H1 (cell line): ENCODE data around the gene RHCG. TPM values are rescaled to one million over a fixed set of nuclear protein-coding genes. Genes with fewer than 3 reads are reported as not detected.

Experiments used
- CTCF ChIA-PET: fragments of 300-600 bp; sonication (Branson Sonifier 250); formaldehyde crosslinking; loops from one replicate; lab custom pipeline; 2021; ENCODE audit not compliant: partially characterized antibody; lab: Charles Lee
- POLR2A ChIA-PET: fragments of 300-600 bp; sonication (Branson Sonifier 250); formaldehyde crosslinking; loops from one replicate; lab custom pipeline; 2021; ENCODE audit warnings: inconsistent platforms; ENCODE audit not compliant: partially characterized antibody; lab: Charles Lee
- DNase-seq, 2 experiments: peaks; one replicate each; pipeline versions ENCODE4 v3.0.0 to v3.0.0-alpha.2; 2010 to 2022; ENCODE audit warnings: low spot score in 2 of 2, low read depth in 1 of 2, mixed read lengths in 1 of 2
- FAIRE-seq: peaks from 2 replicates; lab custom pipeline; 2011; peaks lifted over from hg19 to GRCh38; lab: Jason Lieb, UNC
- H2AFZ ChIP-seq: 2 replicates; pipeline ENCODE4 v1.8.1; 2012; ENCODE audit warnings: low read length, inconsistent platforms
- H2AK5ac ChIP-seq: 2 replicates; pipeline ENCODE4 v1.6.1; 2013; ENCODE audit warnings: low read depth, low read length
- H2BK120ac ChIP-seq: replicated peaks from 2 replicates; pipeline ENCODE3; 2013; ENCODE audit warnings: low read depth, low read length, inconsistent platforms
- H2BK12ac ChIP-seq: 2 replicates; pipeline ENCODE4 v1.6.1; 2013; ENCODE audit warnings: low read depth, low read length
- H2BK15ac ChIP-seq: 2 replicates; pipeline ENCODE4 v1.6.1; 2013; ENCODE audit warnings: low read length
- H2BK20ac ChIP-seq: 2 replicates; pipeline ENCODE4 v1.6.1; 2013; ENCODE audit warnings: low read length
- H2BK5ac ChIP-seq: 2 replicates; pipeline ENCODE4 v1.6.1; 2013; ENCODE audit warnings: low read depth, low read length
- H3K14ac ChIP-seq: 2 replicates; pipeline ENCODE4 v1.6.1; 2013; ENCODE audit warnings: inconsistent platforms; ENCODE audit not compliant: insufficient read length
- H3K18ac ChIP-seq: 2 replicates; pipeline ENCODE4 v1.6.1; 2013; ENCODE audit warnings: low read length; ENCODE audit errors: extremely low read depth
- H3K23ac ChIP-seq: 2 replicates; pipeline ENCODE4 v1.6.1; 2013; ENCODE audit warnings: inconsistent platforms; ENCODE audit not compliant: insufficient read length
- H3K23me2 ChIP-seq: 2 replicates; pipeline ENCODE4 v1.6.1; 2013; ENCODE audit warnings: low read depth, low read length
- H3K27ac ChIP-seq: 2 replicates; pipeline ENCODE4 v1.6.1; 2011; ENCODE audit warnings: low read depth, low read length, inconsistent platforms
- H3K27me3 ChIP-seq, 4 experiments: replicated peaks in 1 of 4; 1 replicate in 1 of 4; 2 replicates in 3 of 4; pipeline versions ENCODE4 v1.6.1 to v1.8.1; 2011 to 2013; ENCODE audit warnings: low read length in 3 of 4, mild to moderate bottlenecking in 3 of 4, inconsistent platforms in 2 of 4, mixed read lengths in 2 of 4, moderate library complexity in 1 of 4; ENCODE audit not compliant: control insufficient read depth in 3 of 4, insufficient read depth in 3 of 4; ENCODE audit errors: extremely low read depth in 1 of 4
- H3K36me3 ChIP-seq, 4 experiments: 2 replicates each; pipeline versions ENCODE4 v1.6.1 to v1.8.1; 2011 to 2013; ENCODE audit warnings: mild to moderate bottlenecking in 4 of 4, low read length in 3 of 4, moderate library complexity in 2 of 4, control low read depth in 1 of 4, inconsistent platforms in 1 of 4; ENCODE audit not compliant: insufficient read depth in 4 of 4, control insufficient read depth in 2 of 4
- H3K4ac ChIP-seq: replicated peaks from 2 replicates; pipeline ENCODE3; 2013; ENCODE audit warnings: low read length, low read depth, mixed read lengths, inconsistent platforms; ENCODE audit not compliant: insufficient read length
- H3K4me1 ChIP-seq, 4 experiments: replicated peaks in 1 of 4; 1 replicate in 1 of 4; 2 replicates in 3 of 4; pipeline versions ENCODE4 v1.6.1 to v1.8.1; 2011 to 2013; ENCODE audit warnings: low read length in 3 of 4, inconsistent platforms in 2 of 4, mixed read lengths in 1 of 4; ENCODE audit not compliant: insufficient read depth in 4 of 4, control insufficient read depth in 3 of 4
- H3K4me2 ChIP-seq, 2 experiments: 2 replicates each; pipeline versions ENCODE4 v1.6.1 to v1.8.1; 2011 to 2013; ENCODE audit warnings: low read depth in 2 of 2, low read length in 2 of 2, control low read depth in 1 of 2, inconsistent platforms in 1 of 2, mild to moderate bottlenecking in 1 of 2; ENCODE audit not compliant: insufficient read depth in 1 of 2
- H3K4me3 ChIP-seq, 4 experiments: fragments of 200-600, 300-600 bp in 1 of 4; sonication (generic), shearing (Covaris generic), sonication (Bioruptor Twin) in 1 of 4; 2 replicates each; pipeline versions ENCODE4 v1.5.1 to v1.8.1; 2011 to 2016; ENCODE audit warnings: low read length in 4 of 4, low read depth in 3 of 4, control low read depth in 2 of 4, inconsistent platforms in 2 of 4, mild to moderate bottlenecking in 2 of 4, mixed read lengths in 1 of 4, moderate library complexity in 1 of 4; ENCODE audit not compliant: insufficient read depth in 2 of 4; ENCODE audit errors: extremely low read depth in 1 of 4
- H3K56ac ChIP-seq: replicated peaks from 2 replicates; pipeline ENCODE3; 2013; ENCODE audit warnings: low read depth, mild to moderate bottlenecking, mixed read lengths, low read length, inconsistent platforms; ENCODE audit not compliant: insufficient read length
- H3K79me1 ChIP-seq: 2 replicates; pipeline ENCODE4 v1.6.1; 2013; ENCODE audit warnings: low read depth, low read length, control low read depth
- H3K79me2 ChIP-seq, 2 experiments: 2 replicates each; pipeline versions ENCODE4 v1.6.1 to v1.8.1; 2012 to 2013; ENCODE audit warnings: low read length in 2 of 2, mild to moderate bottlenecking in 2 of 2, inconsistent platforms in 1 of 2; ENCODE audit not compliant: insufficient read depth in 2 of 2, control insufficient read depth in 1 of 2
- H3K9ac ChIP-seq, 4 experiments: replicated peaks in 1 of 4; 1 replicate in 1 of 4; 2 replicates in 3 of 4; pipeline versions ENCODE4 v1.6.1 to v1.8.1; 2011 to 2013; ENCODE audit warnings: low read depth in 3 of 4, low read length in 3 of 4, control low read depth in 2 of 4, mild to moderate bottlenecking in 2 of 4, moderate library complexity in 2 of 4, inconsistent platforms in 1 of 4; ENCODE audit errors: extremely low read depth in 1 of 4
- H3K9me3 ChIP-seq, 2 experiments: 2 replicates each; pipeline versions ENCODE4 v1.6.1 to v1.8.1; 2012 to 2013; ENCODE audit warnings: mild to moderate bottlenecking in 2 of 2, moderate library complexity in 2 of 2, control low read depth in 1 of 2, inconsistent platforms in 1 of 2, low read depth in 1 of 2, low read length in 1 of 2, mixed read lengths in 1 of 2; ENCODE audit not compliant: insufficient read depth in 2 of 2
- H4K20me1 ChIP-seq, 2 experiments: replicated peaks in 1 of 2; 2 replicates each; pipeline versions ENCODE3 to v1.8.1; 2011 to 2013; ENCODE audit warnings: inconsistent platforms in 2 of 2, low read length in 2 of 2, mild to moderate bottlenecking in 1 of 2; ENCODE audit not compliant: insufficient read depth in 2 of 2, control insufficient read depth in 1 of 2
- H4K5ac ChIP-seq: 2 replicates; pipeline ENCODE4 v1.6.1; 2013; ENCODE audit warnings: low read length, low read depth, mixed read lengths, inconsistent platforms; ENCODE audit not compliant: insufficient read length
- H4K8ac ChIP-seq: 2 replicates; pipeline ENCODE4 v1.8.0; 2013; ENCODE audit warnings: mild to moderate bottlenecking, moderate library complexity, low read length, inconsistent platforms; ENCODE audit not compliant: insufficient read depth; ENCODE audit errors: extremely low read depth
- H4K91ac ChIP-seq: replicated peaks from 2 replicates; pipeline ENCODE3; 2013; ENCODE audit warnings: low read length, mixed read lengths, inconsistent platforms; ENCODE audit not compliant: insufficient read length
- ATF3 ChIP-seq: IDR thresholded peaks from 2 replicates; pipeline ENCODE4 v1.6.1; 2011; ENCODE audit warnings: low read depth, mild to moderate bottlenecking, low read length; ENCODE audit not compliant: insufficient read depth
- CHD2 ChIP-seq: IDR thresholded peaks from 2 replicates; pipeline ENCODE4 v1.6.1; 2012; ENCODE audit warnings: low read length, improper control_type of control experiment
- EGR1 ChIP-seq: IDR thresholded peaks from 2 replicates; pipeline ENCODE4 v1.6.1; 2011; ENCODE audit warnings: low read depth, low read length, borderline replicate concordance
- PHF8 ChIP-seq: fragments of 200-600 bp; sonication (generic); conservative IDR thresholded peaks from 2 replicates; pipeline ENCODE4 v1.7.1; 2012; ENCODE audit warnings: low read depth, mild to moderate bottlenecking, inconsistent platforms, low read length, moderate library complexity
- RBBP5 ChIP-seq: IDR thresholded peaks from 2 replicates; pipeline ENCODE4 v1.7.1; 2012; ENCODE audit warnings: low read depth, mild to moderate bottlenecking, inconsistent platforms, low read length, moderate library complexity, borderline replicate concordance
- RFX5 ChIP-seq: IDR thresholded peaks from 2 replicates; pipeline ENCODE4 v1.6.1; 2011; ENCODE audit warnings: low read depth, low read length, improper control_type of control experiment, borderline replicate concordance
- SAP30 ChIP-seq: fragments of 300-600 bp; sonication (generic); IDR thresholded peaks from 2 replicates; pipeline ENCODE4 v1.7.1; 2012; ENCODE audit warnings: low read length, moderate library complexity, mild to moderate bottlenecking, inconsistent platforms; ENCODE audit not compliant: insufficient read depth, insufficient replicate concordance
- USF2 ChIP-seq: IDR thresholded peaks from 2 replicates; pipeline ENCODE4 v1.6.1; 2011; ENCODE audit warnings: low read length, improper control_type of control experiment
- WGBS, 2 experiments: shearing (Covaris generic) in 1 of 2; methylation state at CpG; one replicate each; pipeline versions ENCODE4 v1.1.6 to v1.1.7; 2013 to 2015; ENCODE audit warnings: low lambda C conversion rate in 2 of 2, mixed read lengths in 2 of 2, inconsistent platforms in 1 of 2, low coverage in 1 of 2, missing lambda C conversion rate in 1 of 2; ENCODE audit not compliant: insufficient replicate concordance in 2 of 2, insufficient coverage in 1 of 2, insufficient read length in 1 of 2; ENCODE audit errors: extremely low coverage in 1 of 2, missing lambda C conversion rate in 1 of 2; 5-methylcytosine and 5-hydroxymethylcytosine counted together
- polyA plus RNA-seq, 7 experiments: library from polyadenylated mRNA; depleted of rRNA in 3 of 7; stranded (reverse) in 5 of 7; unstranded in 2 of 7; fragments of >200 nt in 5 of 7; fragments of 200-250 nt in 2 of 7; gene quantifications; 1 replicate in 5 of 7; 2 replicates in 1 of 7; 4 replicates in 1 of 7; pipeline versions ENCODE4 v1.2.1 to v1.2.3, GENCODE V29; 2011 to 2013; ENCODE audit warnings: missing spikeins in 2 of 7, mixed read lengths in 2 of 7
- total RNA-seq: library from RNA; stranded (reverse); fragmentation: NEBNext Ultra II Directional; extraction: Animal tissue kit (Norgen Biotek cat#: 25700); gene quantifications from 2 replicates; pipeline ENCODE4 v1.2.1, GENCODE V29; 2021

Gene RHCG
- total and polyA plus RNA-seq, 2 of the 8 experiments (the other 6 are each of a cell fraction or from before 2014, with no cell fraction given) = 0.68 TPM; not detected in 1

GRCh38 chr15:89512631-89513030 lies 16.2 kb upstream of the RHCG start:
- H3K23ac ChIP-seq = no peak overlapping the region
- H2BK20ac ChIP-seq = no peak overlapping the region
- no peak overlapping the region for H3K9ac ChIP-seq
- H2BK120ac ChIP-seq = no peak overlapping the region
- no peak for FAIRE-seq
- H2AK5ac ChIP-seq = no peak overlapping the region
- H2BK15ac ChIP-seq = no peak overlapping the region
- no peaks in the 10 kb centered on the region for H3K4me1 ChIP-seq
- H4K5ac ChIP-seq = no peak overlapping the region
- no peak for TF ChIP-seq PHF8
- no peak for TF ChIP-seq RFX5
- TF ChIP-seq RBBP5 = no peak
- no peak for TF ChIP-seq CHD2
- TF ChIP-seq USF2 = no peak
- no peak for TF ChIP-seq ATF3
- TF ChIP-seq EGR1 = no peak
- no peak for TF ChIP-seq SAP30
- no peak overlapping the region for H3K4ac ChIP-seq
- no peak overlapping the region for H2BK12ac ChIP-seq
- H2BK5ac ChIP-seq = no peak overlapping the region
- H3K4me3 ChIP-seq = no peak overlapping the region
- H4K91ac ChIP-seq = no peak overlapping the region
- no peaks in the 10 kb centered on the region for H3K79me2 ChIP-seq
- no peak overlapping the region for H3K14ac ChIP-seq
- H4K8ac ChIP-seq = no peak overlapping the region
- no peaks in the 10 kb centered on the region for H3K36me3 ChIP-seq
- no peaks in the 10 kb centered on the region; a peak in 1 of 7 replicates for H3K27me3 ChIP-seq
- POLR2A ChIA-PET = no interaction called here
- H2AFZ ChIP-seq = no peak overlapping the region
- WGBS, 2 experiments = 94% methylated on average over 4 of the region's 4 CpGs; no CpG with 5 or more reads in 1 of the 2 experiments
- no peak overlapping the region for H3K18ac ChIP-seq
- no peak overlapping the region for H3K4me2 ChIP-seq
- no peaks in the 10 kb centered on the region for H4K20me1 ChIP-seq
- no peak overlapping the region for H3K27ac ChIP-seq
- CTCF ChIA-PET = interaction anchor here (2.4 kb wide), 1 partner anchor 12 kb away, joined by 15 read pairs; no protein-coding TSS in a partner anchor
- H3K23me2 ChIP-seq = no peaks in the 10 kb centered on the region
- no peak overlapping the region for H3K56ac ChIP-seq
- H3K9me3 ChIP-seq = no peaks in the 10 kb centered on the region
- no peak for DNase-seq
- H3K79me1 ChIP-seq = no peaks in the 10 kb centered on the region
